Measurements from ENCODE around the gene POLR1A. TPM values are rescaled to one million over a fixed set of nuclear protein-coding genes. Genes with fewer than 3 reads are reported as not detected.

The POLR1A gene
- total RNA-seq, 1 donor from 2014 or later = 24.3 TPM

GRCh38 chr2:86068648-86069047 lies 37.0 kb downstream of the POLR1A start:
- no peak for DNase-seq (ENCODE audit: low spot score)
- intact Hi-C loops (cut with DNase I) = no loop called here

- no peak for DNase-seq (ENCODE audit: low spot score)
- intact Hi-C loops (cut with DNase I) = no loop called here
These were observed 37.5 kb downstream of the POLR1A start for GRCh38 chr2:86068136-86068588.

- intact Hi-C loops (cut with DNase I) = no loop called here
- no peak for DNase-seq (ENCODE audit: low spot score)
These were observed 38.8 kb downstream of the POLR1A start for GRCh38 chr2:86066915-86067314.

GRCh38 chr2:86066007-86066578 lies 39.6 kb downstream of the POLR1A start:
- intact Hi-C loops (cut with DNase I) = no loop called here
- DNase-seq (ENCODE audit: low spot score) = no peak

GRCh38 chr2:86065512-86065911 lies 40.2 kb downstream of the POLR1A start:
- intact Hi-C loops (cut with DNase I) = no loop called here
- no peak for DNase-seq (ENCODE audit: low spot score)

DNA sequence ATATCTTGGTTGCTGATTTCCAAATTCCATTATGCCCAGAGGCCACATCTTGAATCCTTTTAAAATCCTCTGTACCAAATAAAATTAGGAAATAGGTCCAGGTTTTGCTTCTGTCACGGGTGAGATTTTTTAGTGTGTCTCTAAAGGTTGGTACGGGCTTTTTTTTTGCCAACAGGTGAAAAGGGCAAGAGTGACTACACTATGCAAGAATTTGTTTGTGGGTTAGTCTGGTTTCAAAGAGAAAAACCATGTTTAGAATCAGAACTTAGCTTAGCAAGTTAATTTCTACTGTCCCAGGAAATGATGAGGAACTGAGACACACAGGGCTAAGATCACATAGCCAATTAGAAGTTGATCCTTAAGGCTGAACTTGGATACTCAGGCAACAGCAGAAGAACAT lies 41.7 kb downstream of the POLR1A start:
- intact Hi-C loops (cut with DNase I) = no loop called here
- DNase-seq (ENCODE audit: low spot score) = no peak

GRCh38 chr2:86062043-86062442 lies 43.6 kb downstream of the POLR1A start:
- no peak for DNase-seq (ENCODE audit: low spot score)
- intact Hi-C loops (cut with DNase I) = no loop called here

DNA sequence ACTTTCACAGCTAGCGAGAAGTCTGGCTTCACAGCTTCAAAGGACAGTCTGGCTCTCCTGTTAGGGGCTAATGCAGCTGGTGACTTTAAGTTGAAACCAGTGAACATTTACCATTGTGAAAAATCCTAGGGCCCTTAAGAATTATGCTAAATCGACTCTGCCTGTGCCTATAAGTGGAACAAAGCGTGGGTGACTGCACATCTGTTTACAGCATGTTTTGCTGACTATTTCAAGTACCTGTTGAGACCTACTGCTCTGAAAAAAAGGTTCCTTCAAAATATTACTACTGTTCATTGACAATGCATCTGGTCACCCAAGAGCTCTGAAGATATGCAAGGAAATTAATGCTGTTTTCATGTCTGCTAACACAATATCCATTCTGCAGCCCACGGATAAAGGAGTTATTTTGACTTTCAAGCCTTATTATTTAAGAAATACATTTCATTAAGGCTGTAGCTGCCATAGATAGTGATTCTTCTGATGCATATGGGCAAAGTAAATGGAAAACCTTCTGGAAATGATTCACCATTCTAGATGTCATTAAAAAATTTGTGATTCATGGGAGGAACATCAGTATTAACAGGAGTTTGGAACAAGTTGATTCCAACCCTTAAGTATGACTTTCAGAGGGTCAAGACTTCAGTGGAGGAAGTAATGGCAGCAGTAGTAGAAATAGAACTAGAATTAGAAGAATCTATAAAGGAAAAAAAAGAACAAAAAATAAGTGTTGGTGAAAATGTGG lies 48.9 kb downstream of the POLR1A start:
- intact Hi-C loops (cut with DNase I) = no loop called here
- no peak for DNase-seq (ENCODE audit: low spot score)

GRCh38 chr2:86055314-86055713 lies 50.4 kb downstream of the POLR1A start:
- DNase-seq (ENCODE audit: low spot score) = peak; percentile 12

DNA sequence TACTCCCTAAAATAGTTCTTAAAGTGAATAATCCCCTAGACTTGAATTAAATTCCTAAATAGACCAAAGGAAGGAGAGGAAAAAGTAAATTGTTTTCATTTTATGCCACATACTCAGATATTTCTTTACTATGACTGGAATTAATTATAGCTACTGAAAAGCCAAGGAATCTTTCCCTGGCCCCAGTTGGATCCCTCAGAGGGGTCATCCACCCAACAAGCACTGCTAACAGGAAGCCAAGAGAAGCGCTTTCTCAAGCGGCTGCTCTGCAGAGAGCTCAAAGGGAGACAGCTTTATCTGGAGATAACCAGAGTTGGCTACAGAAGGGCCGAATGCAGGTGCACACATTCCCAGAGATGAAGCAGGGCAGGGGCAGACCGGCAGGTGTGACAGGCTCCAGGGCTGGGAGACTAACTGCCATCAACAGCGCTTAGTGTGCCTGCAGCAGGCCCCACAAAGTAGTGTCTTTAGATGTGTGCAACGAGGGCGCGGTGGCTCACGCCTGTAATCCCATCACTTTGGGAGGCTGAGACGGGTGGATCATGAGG lies 51.1 kb downstream of the POLR1A start:
- intact Hi-C loops (cut with DNase I) = no loop called here

More at GRCh38 chr2:86055314-86055713, 50.4 kb downstream of the POLR1A start:
- intact Hi-C loops (cut with DNase I) = no loop called here

DNA sequence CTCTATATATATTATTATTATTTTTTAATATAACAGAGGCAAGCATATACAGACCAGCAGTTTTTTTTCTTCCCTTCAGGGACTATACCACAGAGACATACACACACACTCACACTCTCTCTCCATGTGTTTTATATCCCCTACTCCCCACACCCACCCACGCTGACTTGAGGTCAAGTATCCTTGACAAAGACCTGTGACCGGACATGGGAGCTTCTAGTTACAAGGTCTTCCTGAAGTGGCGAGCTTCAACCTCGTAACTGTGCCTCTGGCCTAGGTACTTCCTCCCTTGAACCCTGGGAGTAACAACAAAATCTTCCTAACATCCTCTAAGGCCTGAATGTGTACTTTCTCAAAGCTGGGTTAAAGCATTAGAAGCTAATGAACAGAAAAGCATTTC lies 52.5 kb downstream of the POLR1A start:
- peak; percentile 24 for DNase-seq (ENCODE audit: low spot score)

More for the DNA sequence above, 51.1 kb downstream of the POLR1A start:
- DNase-seq (ENCODE audit: low spot score) = peak; percentile 44

GRCh38 chr2:86052676-86053075 lies 53.0 kb downstream of the POLR1A start:
- peak; percentile 73 for DNase-seq (ENCODE audit: low spot score)
- intact Hi-C loops (cut with DNase I) = no loop called here

More for the DNA sequence above, 52.5 kb downstream of the POLR1A start:
- intact Hi-C loops (cut with DNase I) = no loop called here

GRCh38 chr2:86052265-86052664 lies 53.4 kb downstream of the POLR1A start:
- intact Hi-C loops (cut with DNase I) = no loop called here

GRCh38 chr2:86050301-86050700 lies 55.4 kb downstream of the POLR1A start:
- intact Hi-C loops (cut with DNase I) = no loop called here
- DNase-seq (ENCODE audit: low spot score) = peak; percentile 55

More at GRCh38 chr2:86052265-86052664, 53.4 kb downstream of the POLR1A start:
- no peak for DNase-seq (ENCODE audit: low spot score)

GRCh38 chr2:86049529-86049928 lies 56.2 kb downstream of the POLR1A start:
- intact Hi-C loops (cut with DNase I) = no loop called here
- peak; percentile 22 for DNase-seq (ENCODE audit: low spot score)

DNA sequence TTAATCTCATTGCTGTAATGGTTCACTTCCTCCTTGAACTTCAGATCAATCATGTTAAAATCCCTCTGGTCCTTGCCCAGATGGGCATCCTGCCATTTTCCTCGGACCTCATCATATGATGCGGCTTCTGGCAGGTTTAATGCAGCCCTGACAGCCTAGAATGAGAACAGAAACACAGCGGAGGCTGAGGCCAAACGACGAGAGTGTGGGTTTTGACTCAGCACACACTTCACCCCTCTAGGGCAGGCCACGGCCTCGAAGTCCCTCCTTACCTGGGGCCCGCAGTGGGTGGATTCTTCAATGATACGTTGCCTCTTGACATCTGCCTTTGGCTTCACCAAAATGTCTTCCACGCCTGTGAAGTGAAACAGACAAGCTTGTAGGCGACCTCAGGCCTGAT lies 56.8 kb downstream of the POLR1A start:
- peak; percentile 57 for DNase-seq (ENCODE audit: low spot score)
- intact Hi-C loops (cut with DNase I) = no loop called here

- DNase-seq (ENCODE audit: low spot score) = peak; percentile 10
- intact Hi-C loops (cut with DNase I) = no loop called here
These were observed 57.3 kb downstream of the POLR1A start for GRCh38 chr2:86048383-86048701.

DNA sequence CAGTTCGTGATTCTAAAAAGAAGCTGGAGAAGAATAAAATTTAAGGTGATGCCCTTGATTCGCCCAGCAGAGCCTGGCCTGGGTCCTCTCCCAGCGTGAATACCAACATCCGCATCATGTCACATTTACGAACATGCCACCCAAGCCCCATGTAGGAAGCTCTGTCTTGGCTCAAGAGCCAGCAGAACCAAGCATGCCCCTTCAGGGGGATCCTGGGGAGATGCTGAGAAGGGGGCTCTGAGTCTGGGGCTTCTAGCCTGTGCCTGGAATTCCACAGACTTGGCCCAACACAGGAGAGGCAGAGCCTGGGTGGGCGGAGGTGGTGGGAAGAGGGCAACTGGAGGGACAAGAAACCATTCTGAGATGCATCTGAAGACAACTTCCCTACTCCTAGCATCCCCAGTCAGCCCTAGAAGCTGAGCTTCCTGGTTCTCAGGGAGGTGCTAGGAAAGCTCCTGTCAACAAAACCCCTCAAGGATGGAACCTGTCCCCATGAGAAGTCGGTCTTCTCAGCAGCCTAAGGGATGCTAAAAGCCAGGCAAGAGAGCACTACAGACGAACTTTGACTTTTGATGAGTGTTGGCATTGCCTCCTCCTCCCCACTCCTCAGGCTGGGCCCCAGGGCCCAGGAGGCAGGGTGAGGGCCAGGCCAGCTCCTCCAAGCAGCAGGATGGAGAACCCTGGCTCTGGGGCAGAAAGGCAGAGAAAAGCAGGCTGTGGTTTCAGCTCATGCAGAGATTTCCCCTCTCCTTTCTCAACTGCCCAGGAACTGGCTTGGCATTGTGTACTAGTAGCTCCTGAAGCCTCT lies 57.9 kb downstream of the POLR1A start:
- peak; percentile 50 for DNase-seq (ENCODE audit: low spot score)
- intact Hi-C loops (cut with DNase I) = no loop called here

GRCh38 chr2:86045541-86045940 lies 60.1 kb downstream of the POLR1A start:
- intact Hi-C loops (cut with DNase I) = no loop called here
- DNase-seq (ENCODE audit: low spot score) = peak; percentile 24

- intact Hi-C loops (cut with DNase I) = no loop called here
- DNase-seq (ENCODE audit: low spot score) = peak; percentile 44
These were observed 61.1 kb downstream of the POLR1A start for GRCh38 chr2:86044614-86045013.

Measured in cardiac septum (tissue), 1 donor.